ENCODE data around the gene UNC119. TPM values are rescaled to one million over a fixed set of nuclear protein-coding genes. Genes with fewer than 3 reads are reported as not detected.

Gene UNC119
- total RNA-seq, 1 experiment from 2014 or later: 44.7 TPM

- H3K9me3 ChIP-seq (ENCODE audit: control insufficient read depth, insufficient read depth, low read depth, low read length): no peaks in the 10 kb centered on the region
- CTCF ChIA-PET: no interaction called here
- no peak overlapping the region for H3K27ac ChIP-seq (ENCODE audit: low read length)
- in situ Hi-C loops (cut with HindIII; ENCODE audit: low pct_unique_long_range_greater_than_20kb, low sequenced_read_pairs): no loop called here
- ATAC-seq: no peak
- no TSS peak for BruUV-seq (replicated peaks)
- H3K4me3 ChIP-seq (ENCODE audit: low read depth in 2 of 2, low read length in 2 of 2): no peak overlapping the region
- DNase-seq (ENCODE audit: low read depth, low spot score): no peak
- no peaks in the 10 kb centered on the region for H3K27me3 ChIP-seq (ENCODE audit: control insufficient read depth, insufficient read depth, low read length)
- no peaks in the 10 kb centered on the region; the same call in 1 of the 2 replicates for H3K36me3 ChIP-seq (ENCODE audit: control insufficient read depth, insufficient read depth, low read length)
- TF ChIP-seq, protein P1, sequence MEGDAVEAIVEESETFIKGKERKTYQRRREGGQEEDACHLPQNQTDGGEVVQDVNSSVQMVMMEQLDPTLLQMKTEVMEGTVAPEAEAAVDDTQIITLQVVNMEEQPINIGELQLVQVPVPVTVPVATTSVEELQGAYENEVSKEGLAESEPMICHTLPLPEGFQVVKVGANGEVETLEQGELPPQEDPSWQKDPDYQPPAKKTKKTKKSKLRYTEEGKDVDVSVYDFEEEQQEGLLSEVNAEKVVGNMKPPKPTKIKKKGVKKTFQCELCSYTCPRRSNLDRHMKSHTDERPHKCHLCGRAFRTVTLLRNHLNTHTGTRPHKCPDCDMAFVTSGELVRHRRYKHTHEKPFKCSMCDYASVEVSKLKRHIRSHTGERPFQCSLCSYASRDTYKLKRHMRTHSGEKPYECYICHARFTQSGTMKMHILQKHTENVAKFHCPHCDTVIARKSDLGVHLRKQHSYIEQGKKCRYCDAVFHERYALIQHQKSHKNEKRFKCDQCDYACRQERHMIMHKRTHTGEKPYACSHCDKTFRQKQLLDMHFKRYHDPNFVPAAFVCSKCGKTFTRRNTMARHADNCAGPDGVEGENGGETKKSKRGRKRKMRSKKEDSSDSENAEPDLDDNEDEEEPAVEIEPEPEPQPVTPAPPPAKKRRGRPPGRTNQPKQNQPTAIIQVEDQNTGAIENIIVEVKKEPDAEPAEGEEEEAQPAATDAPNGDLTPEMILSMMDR (IDR thresholded peaks at IDR 0.05): no peak
- TF ChIP-seq SIN3A (IDR thresholded peaks at IDR 0.05; ENCODE audit: borderline replicate concordance, insufficient read depth, low read depth, low read length): no peak
- TF ChIP-seq REST (IDR thresholded peaks at IDR 0.05; ENCODE audit: insufficient read depth in 1 of 2, low read depth in 2 of 2, low read length in 1 of 2): no peak
- TF ChIP-seq TCF7L2 (IDR thresholded peaks at IDR 0.05; ENCODE audit: low read depth, low read length): no peak
- TF ChIP-seq POLR2AphosphoS5 (IDR thresholded peaks at IDR 0.05; ENCODE audit: low read depth, low read length): no peak
- POLR2A ChIA-PET: no interaction called here
- intact Hi-C loops (cut with micrococcal nuclease; ENCODE audit: unreplicated experiment): no loop called here
- H3K4me1 ChIP-seq (ENCODE audit: control insufficient read depth, insufficient read depth, low read length): peaks cover 22% of the 10 kb centered on the region
Measured at GRCh38 chr17:28573521-28573920, 21.1 kb upstream of the UNC119 start.

GRCh38 chr17:28573040-28573380, 20.6 kb upstream of the UNC119 start:
- no peak overlapping the region for H3K27ac ChIP-seq (ENCODE audit: low read length)
- DNase-seq (ENCODE audit: low read depth, low spot score): no peak
- no peaks in the 10 kb centered on the region for H3K27me3 ChIP-seq (ENCODE audit: control insufficient read depth, insufficient read depth, low read length)
- POLR2A ChIA-PET: no interaction called here
- BruUV-seq (replicated peaks): no TSS peak
- H3K4me3 ChIP-seq (ENCODE audit: low read depth in 2 of 2, low read length in 2 of 2): no peak overlapping the region
- CTCF ChIA-PET: no interaction called here
- intact Hi-C loops (cut with micrococcal nuclease; ENCODE audit: unreplicated experiment): no loop called here
- no peaks in the 10 kb centered on the region; the same call in 1 of the 2 replicates for H3K36me3 ChIP-seq (ENCODE audit: control insufficient read depth, insufficient read depth, low read length)
- no peaks in the 10 kb centered on the region for H3K9me3 ChIP-seq (ENCODE audit: control insufficient read depth, insufficient read depth, low read depth, low read length)
- in situ Hi-C loops (cut with HindIII; ENCODE audit: low pct_unique_long_range_greater_than_20kb, low sequenced_read_pairs): no loop called here
- ATAC-seq: no peak
- peaks cover 22% of the 10 kb centered on the region for H3K4me1 ChIP-seq (ENCODE audit: control insufficient read depth, insufficient read depth, low read length)
- TF ChIP-seq TCF7L2 (IDR thresholded peaks at IDR 0.05; ENCODE audit: low read depth, low read length): no peak
- no peak for TF ChIP-seq REST (IDR thresholded peaks at IDR 0.05; ENCODE audit: insufficient read depth in 1 of 2, low read depth in 2 of 2, low read length in 1 of 2)
- no peak for TF ChIP-seq SIN3A (IDR thresholded peaks at IDR 0.05; ENCODE audit: borderline replicate concordance, insufficient read depth, low read depth, low read length)
- TF ChIP-seq, protein P1 (IDR thresholded peaks at IDR 0.05): no peak
- TF ChIP-seq POLR2AphosphoS5 (IDR thresholded peaks at IDR 0.05; ENCODE audit: low read depth, low read length): no peak
